Ishikawa (cell line): ENCODE measurements around the gene MARCKS.
A peak's percentile ranks its signal among the peaks of the same experiment; 100 is the strongest.

Experiments
- CEBPB ChIP-seq: IDR thresholded peaks from 2 replicates; pipeline ENCODE4 v1.6.1; 2012
- CREB1 ChIP-seq: IDR thresholded peaks from 2 replicates; pipeline ENCODE4 v1.6.1; 2012; ENCODE audit warnings: low read depth
- EGR1 ChIP-seq: IDR thresholded peaks from 2 replicates; pipeline ENCODE4 v1.6.1; 2012
- EP300 ChIP-seq: IDR thresholded peaks from 2 replicates; pipeline ENCODE4 v1.6.1; 2012; ENCODE audit warnings: borderline replicate concordance
- FOXM1 ChIP-seq: IDR thresholded peaks from 2 replicates; pipeline ENCODE4 v1.6.1; 2012; ENCODE audit warnings: low read depth, borderline replicate concordance
- MAX ChIP-seq: IDR thresholded peaks from 2 replicates; pipeline ENCODE4 v1.6.1; 2012
- NFIC ChIP-seq: IDR thresholded peaks from 2 replicates; pipeline ENCODE4 v1.6.1; 2012
- RAD21 ChIP-seq: IDR thresholded peaks from 2 replicates; pipeline ENCODE4 v1.6.1; 2012; ENCODE audit warnings: low read depth
- REST ChIP-seq: IDR thresholded peaks from 2 replicates; pipeline ENCODE4 v1.6.1; 2012; ENCODE audit warnings: low read depth, mild to moderate bottlenecking
- TAF1 ChIP-seq: IDR thresholded peaks from 2 replicates; pipeline ENCODE4 v1.6.1; 2012; ENCODE audit warnings: low read depth, mild to moderate bottlenecking
- TCF12 ChIP-seq: IDR thresholded peaks from 2 replicates; pipeline ENCODE4 v1.6.1; 2012; ENCODE audit warnings: low read depth
- TEAD4 ChIP-seq: IDR thresholded peaks from 2 replicates; pipeline ENCODE4 v1.6.1; 2012
- USF1 ChIP-seq: IDR thresholded peaks from 2 replicates; pipeline ENCODE4 v1.6.1; 2012
- YY1 ChIP-seq: IDR thresholded peaks from 2 replicates; pipeline ENCODE4 v1.6.1; 2012; ENCODE audit warnings: low read depth
- ZBTB7A ChIP-seq: IDR thresholded peaks from 2 replicates; pipeline ENCODE4 v1.6.1; 2012; ENCODE audit warnings: low read depth

Gene MARCKS

GRCh38 chr6:113857556-113858479 is 673 bp downstream of the MARCKS start:
- TF ChIP-seq EGR1 = no peak
- peak; percentile 57; the same call in 1 of the 2 replicates for TF ChIP-seq YY1
- peak; percentile 28; the same call in 1 of the 2 replicates for TF ChIP-seq MAX

GRCh38 chr6:113858480-113859348 is 1.6 kb downstream of the MARCKS start:
- TF ChIP-seq MAX (peak; percentile 64), EP300 (0 out of 2 replicates have a peak, but pooled peaks have one; percentile 38), REST (no peak), ZBTB7A (peak; percentile 85), NFIC (peak; percentile 20; the same call in 1 of the 2 replicates), YY1 (peak; percentile 43; the same call in 1 of the 2 replicates), TCF12 (no peak; the same call in 1 of the 2 replicates), RAD21 (peak; percentile 74)

- TF ChIP-seq MAX (no peak), RAD21 (no peak), CEBPB (no peak), TEAD4 (no peak), NFIC (no peak), EP300 (no peak)
Observed at GRCh38 chr6:113859349-113860180, 2.4 kb downstream of the MARCKS start.

GRCh38 chr6:113860181-113860955 is 3.2 kb downstream of the MARCKS start:
- TF ChIP-seq YY1 (no peak), EGR1 (no peak), CREB1 (no peak), ZBTB7A (no peak), RAD21 (no peak), EP300 (no peak), TEAD4 (no peak), FOXM1 (no peak), CEBPB (no peak), NFIC (no peak), MAX (no peak), TCF12 (no peak), REST (no peak), USF1 (no peak), TAF1 (no peak)

- TF ChIP-seq CEBPB (peak; percentile 84), NFIC (peak; percentile 51; the same call in 1 of the 2 replicates), USF1 (no peak)
Observed at GRCh38 chr6:113862112-113862511, 5.0 kb downstream of the MARCKS start.
